C4-2B (cell line): ENCODE data around the gene SDK2.

Experiments
- H3K27ac ChIP-seq: fragments of 450-650 bp; 2 replicates; pipeline ENCODE4 v1.5.1; 2017
- ZFX ChIP-seq: fragments of 450-650 bp; IDR thresholded peaks from 2 replicates; pipeline ENCODE4 v1.6.1; 2017
- TF ChIP-seq, protein P1 (sequence below): fragments of 450-650 bp; conservative IDR thresholded peaks from 2 replicates; pipeline ENCODE4 v1.5.1; 2017; ENCODE audit warnings: mild to moderate bottlenecking

Gene SDK2

DNA sequence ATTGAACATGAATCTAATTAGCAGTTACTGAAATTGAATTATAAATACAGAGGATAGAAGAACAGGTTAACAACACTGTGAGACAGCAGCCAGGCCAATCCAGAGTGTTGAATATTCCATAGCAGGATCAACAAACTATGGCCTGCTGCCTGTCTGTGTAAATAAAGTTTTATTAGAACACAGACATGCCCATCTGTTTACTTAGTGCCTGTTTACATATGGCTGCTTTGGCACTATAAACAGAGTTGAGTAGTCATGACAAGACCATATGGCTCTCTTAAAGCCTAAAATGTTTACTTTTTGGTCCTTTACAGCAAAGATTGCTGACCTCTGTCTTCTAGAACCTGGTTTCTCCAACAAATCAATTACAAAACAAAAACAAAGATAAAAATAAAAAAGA lies 217.0 kb downstream of the SDK2 start:
- peak overlapping the region; percentile 51 for H3K27ac ChIP-seq
- TF ChIP-seq, protein P1, sequence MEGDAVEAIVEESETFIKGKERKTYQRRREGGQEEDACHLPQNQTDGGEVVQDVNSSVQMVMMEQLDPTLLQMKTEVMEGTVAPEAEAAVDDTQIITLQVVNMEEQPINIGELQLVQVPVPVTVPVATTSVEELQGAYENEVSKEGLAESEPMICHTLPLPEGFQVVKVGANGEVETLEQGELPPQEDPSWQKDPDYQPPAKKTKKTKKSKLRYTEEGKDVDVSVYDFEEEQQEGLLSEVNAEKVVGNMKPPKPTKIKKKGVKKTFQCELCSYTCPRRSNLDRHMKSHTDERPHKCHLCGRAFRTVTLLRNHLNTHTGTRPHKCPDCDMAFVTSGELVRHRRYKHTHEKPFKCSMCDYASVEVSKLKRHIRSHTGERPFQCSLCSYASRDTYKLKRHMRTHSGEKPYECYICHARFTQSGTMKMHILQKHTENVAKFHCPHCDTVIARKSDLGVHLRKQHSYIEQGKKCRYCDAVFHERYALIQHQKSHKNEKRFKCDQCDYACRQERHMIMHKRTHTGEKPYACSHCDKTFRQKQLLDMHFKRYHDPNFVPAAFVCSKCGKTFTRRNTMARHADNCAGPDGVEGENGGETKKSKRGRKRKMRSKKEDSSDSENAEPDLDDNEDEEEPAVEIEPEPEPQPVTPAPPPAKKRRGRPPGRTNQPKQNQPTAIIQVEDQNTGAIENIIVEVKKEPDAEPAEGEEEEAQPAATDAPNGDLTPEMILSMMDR, result no peak
- TF ChIP-seq ZFX, result no peak

DNA sequence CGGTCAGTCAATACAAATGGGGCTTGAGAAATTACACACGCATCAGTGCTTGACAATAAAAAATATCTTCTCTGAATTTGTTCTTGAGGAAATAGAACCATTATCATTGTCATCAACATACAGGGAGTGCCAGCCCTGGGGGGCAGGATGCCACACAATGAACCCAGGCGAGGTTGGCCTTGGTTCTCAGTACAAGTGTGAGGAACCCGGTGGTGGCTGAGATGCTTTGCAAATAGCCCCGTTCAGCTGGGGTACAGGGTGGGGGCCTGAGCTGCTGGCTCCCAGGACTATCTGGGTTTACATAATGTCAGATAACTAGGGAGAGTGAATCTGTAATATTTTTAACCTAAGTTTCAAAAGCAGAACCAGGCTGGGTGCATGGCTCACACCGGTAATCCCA lies 219.7 kb downstream of the SDK2 start:
- TF ChIP-seq ZFX, result no peak
- TF ChIP-seq, protein P1, result no peak
- H3K27ac ChIP-seq, result no peak overlapping the region

DNA sequence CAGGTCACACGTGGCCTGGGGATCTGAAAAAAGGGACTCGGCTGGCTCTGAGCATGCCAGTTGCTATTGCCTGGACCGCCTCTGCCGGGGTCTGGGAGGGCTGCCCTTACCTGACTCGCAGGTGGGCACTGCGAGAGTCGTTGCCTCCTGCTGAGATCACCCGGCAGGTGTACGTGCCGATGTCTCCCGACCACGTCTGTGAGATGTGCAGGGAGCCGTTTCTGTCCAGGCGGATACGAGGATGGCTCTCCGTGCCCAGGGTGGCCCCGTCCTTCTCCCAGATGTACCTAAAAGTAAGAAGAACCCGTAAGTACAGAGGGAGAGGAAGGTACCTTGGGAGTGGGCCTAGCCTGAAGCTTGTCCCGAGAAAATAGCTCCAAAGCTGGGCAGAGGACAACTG lies 220.4 kb downstream of the SDK2 start:
- TF ChIP-seq, protein P1, result no peak
- TF ChIP-seq ZFX, result no peak
- H3K27ac ChIP-seq, result no peak overlapping the region

DNA sequence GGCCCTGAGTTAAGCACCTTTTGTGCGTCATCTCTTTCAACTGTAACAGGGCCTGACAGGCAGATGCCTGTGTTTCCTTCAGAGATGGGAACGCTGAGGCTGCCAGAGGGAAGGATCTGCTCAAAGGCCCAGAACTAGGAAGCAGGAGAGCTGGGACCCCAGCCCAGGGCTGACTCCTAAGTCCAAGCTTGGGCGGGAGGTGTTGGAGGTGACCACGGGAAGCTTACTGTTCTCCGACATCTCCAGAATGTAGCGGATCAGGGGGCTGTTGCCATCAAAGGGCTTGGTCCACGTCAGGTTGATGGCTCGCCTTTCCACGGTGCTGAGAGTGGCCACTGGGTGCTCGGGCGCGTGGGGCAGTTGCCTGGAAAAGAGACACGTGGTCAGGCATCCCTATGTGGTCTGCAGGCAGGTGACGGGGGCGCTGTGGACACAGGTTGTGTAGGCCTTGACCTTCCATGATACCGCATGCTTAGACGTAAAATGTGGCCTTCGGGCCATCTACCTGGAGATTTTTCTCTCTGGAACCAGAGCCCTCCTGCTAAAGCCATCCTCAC lies 221.0 kb downstream of the SDK2 start:
- TF ChIP-seq ZFX, result no peak
- TF ChIP-seq, protein P1, result no peak
- H3K27ac ChIP-seq, result no peak overlapping the region

DNA sequence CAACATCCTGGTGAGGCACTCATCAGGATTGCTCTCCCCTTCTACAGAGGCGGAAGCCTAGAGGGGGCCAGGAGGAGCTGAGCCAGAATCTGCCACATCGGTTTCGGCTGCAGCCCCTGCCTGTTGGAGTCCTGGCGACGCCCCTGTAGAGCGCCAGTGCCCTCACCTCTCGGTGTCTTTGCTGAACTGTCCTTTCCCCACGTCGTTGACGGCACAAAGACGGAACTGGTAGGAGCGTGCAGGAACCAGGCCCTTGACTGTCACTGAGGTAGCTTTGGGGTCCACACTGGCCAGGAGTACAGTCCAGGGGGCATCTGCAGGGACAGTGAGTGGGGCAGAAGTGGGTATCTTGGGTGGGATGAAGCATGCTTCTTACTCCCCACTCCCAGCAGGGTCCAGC lies 222.1 kb downstream of the SDK2 start:
- no peak overlapping the region for H3K27ac ChIP-seq
- TF ChIP-seq ZFX, result no peak
- TF ChIP-seq, protein P1, result no peak

DNA sequence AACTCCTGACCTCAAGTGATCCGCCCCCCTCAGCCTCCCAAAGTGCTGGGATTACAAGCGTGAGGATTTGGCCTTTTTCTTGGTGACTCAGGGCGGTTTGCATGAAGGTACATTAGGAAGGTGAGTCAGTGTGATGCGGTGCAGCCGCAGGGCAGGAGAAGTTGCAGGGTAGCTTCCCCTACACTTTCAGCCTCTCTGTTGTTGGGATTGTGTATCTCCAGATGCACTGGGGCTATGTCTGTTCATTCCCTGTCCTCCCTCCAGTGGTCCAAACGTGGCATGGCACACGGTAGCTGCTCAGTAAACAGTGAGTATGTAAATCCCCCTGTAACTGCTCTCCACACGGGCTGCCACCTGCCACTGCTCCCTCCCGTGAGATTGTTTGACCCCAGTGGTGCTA lies 223.3 kb downstream of the SDK2 start:
- no peak for TF ChIP-seq ZFX
- TF ChIP-seq, protein P1, result no peak; the same call in 1 of the 2 replicates
- H3K27ac ChIP-seq, result no peak overlapping the region

DNA sequence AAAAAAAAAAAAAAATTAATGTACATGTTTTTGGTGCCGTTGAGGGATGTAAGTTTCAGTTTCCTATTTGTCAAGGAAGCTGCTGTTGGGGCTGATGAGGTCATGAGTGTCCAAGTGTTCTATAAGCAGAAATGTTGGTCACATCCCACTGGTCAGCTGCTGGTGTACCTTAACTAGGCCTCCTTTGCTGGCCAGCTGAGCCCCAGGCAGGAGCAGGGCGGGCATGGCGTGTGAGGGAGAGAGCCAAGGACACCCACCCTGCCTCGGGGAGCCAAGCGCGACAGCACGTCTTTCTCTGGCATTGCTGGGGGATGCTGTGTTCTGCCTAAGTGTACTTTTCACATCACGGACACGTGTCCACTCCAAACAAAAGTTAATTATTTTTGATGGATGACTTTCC lies 224.4 kb downstream of the SDK2 start:
- TF ChIP-seq ZFX, result no peak
- TF ChIP-seq, protein P1, result no peak
- no peak overlapping the region for H3K27ac ChIP-seq
